ENCODE results near the gene LARP4. TPM values are rescaled to one million over a fixed set of nuclear protein-coding genes. Genes with fewer than 3 reads are reported as not detected.
A peak's percentile ranks its signal among the peaks of the same experiment; 100 is the strongest.
"Not testable (repeated sequence)": the region's sequence is repeated elsewhere in the genome, so short reads cannot be mapped to it uniquely, and the experiment has no call there.

Gene LARP4
- total and polyA plus RNA-seq, 7 donors = 21.2 to 89.5 (median 73.5) TPM

DNA sequence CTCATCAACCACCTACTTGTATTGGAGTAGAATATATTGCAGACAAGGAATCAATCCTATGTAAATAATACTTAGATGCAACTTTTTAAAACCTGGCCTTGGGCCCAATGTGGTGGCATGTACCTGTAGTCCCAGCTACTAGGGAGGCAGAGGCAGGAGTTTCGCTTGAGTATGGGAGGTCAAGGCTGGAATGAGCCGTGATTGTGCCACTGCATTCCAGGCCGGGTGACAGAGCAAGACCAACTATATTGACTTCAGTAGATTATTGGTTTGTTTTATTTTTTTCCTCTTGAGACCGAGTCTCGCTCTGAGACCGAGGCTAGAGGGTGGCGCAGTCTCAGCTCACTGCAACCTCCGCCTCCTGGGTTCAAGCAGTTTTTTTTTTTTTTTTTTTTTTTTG is 3.6 kb downstream of the LARP4 start:
- DNase-seq = no peak
- Histone ChIP-seq H3K27ac (peak overlapping the region; percentile 1), H3K4me3 (no peak overlapping the region), H3K4me1 (peaks cover 37% of the 10 kb centered on the region), H3K27me3 (ENCODE audit: insufficient read depth in 3 of 3, low read length in 2 of 3) (no peaks in the 10 kb centered on the region), H3K36me3 (ENCODE audit: insufficient read depth in 1 of 2, low read depth in 1 of 2) (no peaks in the 10 kb centered on the region), H3K9me3 (no peaks in the 10 kb centered on the region)
- intact Hi-C loops (cut with DNase I) = no loop called here
- WGBS, 3 donors = 93 to 97% (median 95%) methylated on average over 8 of the region's 8 CpGs
- ATAC-seq = no peak
- no peak for TF ChIP-seq CTCF (IDR thresholded peaks at IDR 0.05)

DNA sequence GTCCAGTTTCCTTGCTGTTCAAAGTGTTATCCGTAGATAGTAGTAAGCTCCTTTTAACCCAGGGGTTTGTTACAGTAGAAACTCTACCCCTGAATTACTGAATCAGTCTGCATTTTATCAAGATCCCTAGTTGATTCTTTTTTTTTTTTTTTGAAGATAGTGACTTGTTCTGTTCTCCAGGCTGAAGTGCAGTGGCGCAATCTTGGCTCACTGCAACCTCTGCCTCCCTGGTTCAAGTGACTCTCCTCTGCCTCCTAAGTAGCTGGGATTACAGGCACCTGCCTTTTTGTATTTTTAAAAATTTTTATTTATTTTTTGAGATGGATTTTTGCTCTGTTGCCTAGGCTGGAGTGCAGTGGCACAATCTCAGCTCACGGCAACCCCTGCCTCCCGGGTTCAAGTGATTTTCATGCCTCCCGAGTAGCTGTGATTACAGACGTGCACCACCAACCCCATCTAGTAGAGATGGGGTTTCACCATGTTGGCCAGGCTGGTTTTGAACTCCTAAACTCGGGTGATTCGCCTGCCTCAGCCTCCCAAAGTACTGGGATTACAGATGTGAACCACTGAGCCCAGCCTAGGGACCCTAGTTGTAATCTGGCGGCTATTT is 10.5 kb downstream of the LARP4 start:
- H3K36me3 ChIP-seq (ENCODE audit: insufficient read depth in 1 of 2, low read depth in 1 of 2) = peaks cover 0 to 2% of the 10 kb centered on the region in 2 donors
- H3K27ac ChIP-seq = no peak overlapping the region
- intact Hi-C loops (cut with DNase I) = no loop called here
- H3K27me3 ChIP-seq (ENCODE audit: insufficient read depth in 3 of 3, low read length in 2 of 3) = no peaks in the 10 kb centered on the region
- no peak for TF ChIP-seq CTCF (IDR thresholded peaks at IDR 0.05)
- no peaks in the 10 kb centered on the region for H3K9me3 ChIP-seq
- ATAC-seq = peak in 2 of 4 donors; percentile 34 to 62
- no peak overlapping the region for H3K4me3 ChIP-seq
- WGBS, 3 donors = 87 to 94% (median 90%) methylated on average over 9 of the region's 9 CpGs
- peak in 1 of 2 donors; percentile 30 for DNase-seq
- H3K4me1 ChIP-seq = peaks cover 25% of the 10 kb centered on the region

DNA sequence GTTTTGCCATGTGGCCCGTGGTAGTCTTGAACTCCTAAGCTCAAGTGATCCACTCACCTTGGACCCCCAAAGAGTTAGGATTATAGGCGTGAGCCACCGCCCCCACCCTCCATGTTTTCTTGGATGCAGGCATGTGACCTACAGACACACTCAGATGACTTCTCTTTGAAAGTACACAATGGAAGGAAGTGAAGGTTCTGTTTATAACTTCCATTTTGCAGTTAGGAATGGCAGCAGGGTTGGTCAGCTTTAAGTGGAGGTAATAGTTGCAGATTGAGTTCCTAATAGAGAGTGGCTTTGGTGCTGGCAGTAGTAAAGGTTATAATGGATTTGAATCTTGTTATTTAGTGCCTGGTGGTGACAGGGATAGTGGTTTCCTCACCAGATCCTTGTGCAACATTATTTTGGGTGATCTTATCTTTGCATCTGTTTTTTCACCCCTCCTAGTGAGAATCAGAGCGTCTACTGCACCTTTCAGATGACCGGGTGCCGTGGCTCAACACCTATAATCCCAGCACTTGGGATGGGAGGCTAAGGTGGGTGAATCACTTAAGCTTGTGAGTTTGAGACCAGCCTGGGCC is 15.3 kb downstream of the LARP4 start:
- no peak for DNase-seq
- no peaks in the 10 kb centered on the region for H3K27me3 ChIP-seq (ENCODE audit: insufficient read depth in 3 of 3, low read length in 2 of 3)
- intact Hi-C loops (cut with DNase I) = no loop called here
- H3K36me3 ChIP-seq (ENCODE audit: insufficient read depth in 1 of 2, low read depth in 1 of 2) = peaks cover 0 to 8% of the 10 kb centered on the region in 2 donors
- no peak overlapping the region for H3K27ac ChIP-seq
- H3K4me1 ChIP-seq = peaks cover 18% of the 10 kb centered on the region
- no peak for TF ChIP-seq CTCF (IDR thresholded peaks at IDR 0.05)
- no peak for ATAC-seq
- no peak overlapping the region for H3K4me3 ChIP-seq
- H3K9me3 ChIP-seq = no peaks in the 10 kb centered on the region
- WGBS, 3 donors = 88 to 91% (median 89%) methylated on average over 6 of the region's 6 CpGs

DNA sequence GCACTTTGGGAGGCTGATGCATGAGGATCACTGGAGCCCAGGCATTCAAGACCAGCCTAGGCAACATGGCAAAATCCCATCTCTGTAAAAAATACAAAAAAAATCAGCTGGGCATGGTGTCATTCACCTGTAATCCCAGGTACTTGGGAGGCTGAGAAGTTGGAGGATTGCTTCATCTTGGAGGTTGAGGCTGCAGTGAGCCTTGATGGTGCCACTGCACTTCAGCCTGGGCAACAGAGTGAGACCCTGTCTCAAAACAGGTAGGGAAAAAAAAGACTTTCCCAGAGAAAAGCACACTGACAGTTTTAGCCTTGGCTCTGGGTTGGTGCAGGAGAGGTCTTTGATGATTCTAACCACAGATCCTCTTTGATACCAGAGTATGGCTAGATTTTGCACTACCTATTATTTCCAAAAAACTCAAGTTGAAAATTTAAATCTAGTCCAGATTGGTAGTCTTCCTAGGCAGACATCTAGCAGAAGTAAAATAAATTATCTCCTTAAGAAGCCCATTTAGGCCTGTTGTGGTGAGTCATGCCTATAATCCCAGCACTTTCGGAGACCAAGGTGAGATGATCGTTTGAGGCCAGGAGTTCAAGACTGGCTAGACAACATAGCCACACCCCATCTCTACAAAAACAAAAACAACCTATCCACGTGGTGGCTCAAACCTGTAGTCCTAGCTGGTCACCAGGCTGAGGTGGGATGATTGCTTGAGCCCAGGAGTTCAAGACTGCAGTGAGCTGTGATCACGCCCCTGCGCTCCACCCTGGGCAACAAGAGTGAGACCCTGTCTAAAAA is 18.6 kb downstream of the LARP4 start:
- 75 to 79% (median 77%) methylated on average over 5 of the region's 5 CpGs for WGBS, 3 donors
- intact Hi-C loops (cut with DNase I) = no loop called here
- DNase-seq (no peak), ATAC-seq (peak in 1 of 4 donors; percentile 20)
- TF ChIP-seq CTCF (IDR thresholded peaks at IDR 0.05) = no peak
- Histone ChIP-seq H3K4me1 (peaks cover 14% of the 10 kb centered on the region), H3K36me3 (ENCODE audit: insufficient read depth in 1 of 2, low read depth in 1 of 2) (peaks cover 0 to 8% of the 10 kb centered on the region in 2 donors), H3K4me3 (no peak overlapping the region), H3K27me3 (ENCODE audit: insufficient read depth in 3 of 3, low read length in 2 of 3) (no peaks in the 10 kb centered on the region), H3K27ac (no peak overlapping the region), H3K9me3 (no peaks in the 10 kb centered on the region)

- H3K27ac ChIP-seq; H3K27me3 ChIP-seq (ENCODE audit: insufficient read depth in 3 of 3, low read length in 2 of 3); intact Hi-C loops (cut with DNase I); H3K9me3 ChIP-seq; DNase-seq; H3K36me3 ChIP-seq (ENCODE audit: insufficient read depth in 1 of 2, low read depth in 1 of 2); H3K4me3 ChIP-seq; ATAC-seq: not testable (repeated sequence)
- 87 to 93% (median 89%) methylated on average over 10 of the region's 10 CpGs for whole genome bisulfite sequencing, 3 donors
- peaks cover 25% of the 10 kb centered on the region for H3K4me1 ChIP-seq
Measured at GRCh38 chr12:50422855-50423254, 22.2 kb downstream of the LARP4 start.

- ATAC-seq; intact Hi-C loops (cut with DNase I); DNase-seq; H3K27me3 ChIP-seq (ENCODE audit: insufficient read depth in 3 of 3, low read length in 2 of 3); H3K4me3 ChIP-seq; H3K36me3 ChIP-seq (ENCODE audit: insufficient read depth in 1 of 2, low read depth in 1 of 2); H3K9me3 ChIP-seq; H3K27ac ChIP-seq: not testable (repeated sequence)
- H3K4me1 ChIP-seq = peaks cover 25% of the 10 kb centered on the region
- 90 to 97% (median 94%) methylated on average over 10 of the region's 10 CpGs for WGBS, 3 donors
Measured at GRCh38 chr12:50423342-50423741, 22.7 kb downstream of the LARP4 start.

All from psoas muscle (tissue), 8 donors.